RWPE1 (cell line): Measurements from ENCODE around the gene SLC13A3.
"Not testable (repeated sequence)": the region's sequence is repeated elsewhere in the genome, so short reads cannot be mapped to it uniquely, and the experiment has no call there.

Experiments
- CTCF ChIA-PET: fragments of 350-600 bp; sonication (Branson Sonifier 250); formaldehyde crosslinking; extraction: SDS; loops from one replicate; lab custom pipeline; 2021; lab: Yijun Ruan, JAX
- POLR2A ChIA-PET: fragments of 400-600 bp; formaldehyde crosslinking; extraction: SDS; loops from one replicate; lab custom pipeline; 2020; ENCODE audit warnings: antibody characterized with exemption; ENCODE audit not compliant: low non-redundant PET; lab: Yijun Ruan, JAX
- DNase-seq: peaks from one replicate; pipeline ENCODE4 v3.0.0; 2012; ENCODE audit warnings: low spot score
- H3K27ac ChIP-seq: fragments of 450-650 bp; 2 replicates; pipeline ENCODE4 v1.5.1; 2017
- TF ChIP-seq, protein P1 (sequence below): fragments of 450-650 bp; conservative IDR thresholded peaks from 2 replicates; pipeline ENCODE4 v1.5.1; 2017; ENCODE audit warnings: low read depth, mild to moderate bottlenecking

Gene SLC13A3

DNA sequence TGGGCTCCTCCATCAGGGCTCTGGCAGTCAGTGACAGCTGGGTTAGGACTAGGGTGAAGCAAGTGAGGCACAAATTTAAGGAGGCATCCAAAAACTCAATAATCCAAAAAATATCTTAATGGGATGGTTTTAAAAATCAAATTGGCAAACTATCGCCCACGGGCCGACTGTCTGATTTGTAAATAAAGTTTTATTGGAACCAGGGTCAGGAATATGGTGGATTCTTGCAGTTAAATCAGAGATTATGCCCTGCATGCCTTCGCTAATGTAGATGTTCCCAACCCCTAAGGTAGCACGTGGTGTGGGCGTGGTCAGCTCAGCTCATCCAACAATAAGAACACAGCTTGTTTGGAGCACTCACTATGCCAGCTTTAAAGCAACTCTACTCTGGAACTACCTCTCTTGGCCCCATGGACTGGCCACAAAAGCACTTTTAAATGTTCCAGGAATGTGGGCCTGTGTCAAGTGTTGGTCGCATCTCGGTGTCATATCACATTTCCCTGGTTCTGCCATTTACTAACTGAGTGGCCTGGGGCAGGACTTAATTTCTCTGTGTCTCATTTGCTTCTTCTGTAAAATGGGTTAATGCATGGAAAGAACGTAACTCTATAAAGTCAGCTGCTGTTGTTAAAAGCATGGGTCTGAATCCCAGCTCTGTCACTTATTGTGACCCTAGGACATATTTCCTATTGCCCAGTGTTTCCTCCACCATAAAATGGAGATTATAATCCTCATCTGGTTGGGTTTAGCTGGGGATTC is 31.0 kb upstream of the SLC13A3 start:
- TF ChIP-seq, protein P1, sequence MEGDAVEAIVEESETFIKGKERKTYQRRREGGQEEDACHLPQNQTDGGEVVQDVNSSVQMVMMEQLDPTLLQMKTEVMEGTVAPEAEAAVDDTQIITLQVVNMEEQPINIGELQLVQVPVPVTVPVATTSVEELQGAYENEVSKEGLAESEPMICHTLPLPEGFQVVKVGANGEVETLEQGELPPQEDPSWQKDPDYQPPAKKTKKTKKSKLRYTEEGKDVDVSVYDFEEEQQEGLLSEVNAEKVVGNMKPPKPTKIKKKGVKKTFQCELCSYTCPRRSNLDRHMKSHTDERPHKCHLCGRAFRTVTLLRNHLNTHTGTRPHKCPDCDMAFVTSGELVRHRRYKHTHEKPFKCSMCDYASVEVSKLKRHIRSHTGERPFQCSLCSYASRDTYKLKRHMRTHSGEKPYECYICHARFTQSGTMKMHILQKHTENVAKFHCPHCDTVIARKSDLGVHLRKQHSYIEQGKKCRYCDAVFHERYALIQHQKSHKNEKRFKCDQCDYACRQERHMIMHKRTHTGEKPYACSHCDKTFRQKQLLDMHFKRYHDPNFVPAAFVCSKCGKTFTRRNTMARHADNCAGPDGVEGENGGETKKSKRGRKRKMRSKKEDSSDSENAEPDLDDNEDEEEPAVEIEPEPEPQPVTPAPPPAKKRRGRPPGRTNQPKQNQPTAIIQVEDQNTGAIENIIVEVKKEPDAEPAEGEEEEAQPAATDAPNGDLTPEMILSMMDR = no peak
- POLR2A ChIA-PET = no interaction called here
- no peak for DNase-seq
- H3K27ac ChIP-seq = no peak overlapping the region
- CTCF ChIA-PET = interaction anchor here (0.6 to 1.9 kb wide), 10 partner anchors 10 to 529 kb away, joined by 3 to 6 read pairs (median 4); no protein-coding TSS in a partner anchor

DNA sequence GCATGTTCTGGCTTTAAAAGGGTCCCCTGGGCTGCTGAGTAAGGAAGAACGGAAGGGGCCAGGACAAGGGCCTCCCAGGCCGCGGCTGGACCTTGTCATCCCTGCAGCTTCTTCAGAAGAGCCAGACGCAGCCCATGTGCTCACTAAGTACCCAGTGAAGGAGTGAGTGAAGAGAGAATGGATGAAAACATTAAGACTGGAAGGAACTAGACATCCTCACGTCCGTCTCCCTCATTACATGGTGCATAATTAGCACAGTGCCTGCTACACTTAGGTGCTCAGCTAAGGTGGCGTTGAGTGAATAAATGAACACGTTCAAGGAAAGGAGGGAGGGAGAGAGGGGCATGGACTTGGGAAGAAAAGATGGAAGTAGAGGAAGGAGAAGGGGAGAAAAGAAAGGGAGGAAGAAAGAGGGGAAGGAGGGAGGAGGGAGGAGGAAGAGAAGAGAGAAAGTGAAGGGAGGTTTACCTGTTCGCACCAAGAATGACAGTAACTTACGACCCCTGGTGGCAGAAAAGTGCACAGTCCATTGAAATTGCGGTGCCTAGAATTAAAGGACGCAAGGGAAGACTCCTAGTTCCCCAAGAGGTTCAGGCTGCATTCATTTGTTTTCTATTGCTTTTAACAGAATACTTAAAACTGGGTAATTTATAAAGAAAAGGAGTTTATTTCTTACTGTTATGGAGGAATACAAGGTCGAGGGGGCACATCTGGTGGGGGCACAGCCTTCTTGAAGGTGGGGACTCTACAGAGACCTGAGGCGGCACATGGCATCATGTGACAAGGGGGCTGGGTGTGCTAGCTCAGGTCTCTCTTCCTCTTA is 30.0 kb upstream of the SLC13A3 start:
- H3K27ac ChIP-seq = no peak overlapping the region
- TF ChIP-seq, protein P1 = peak; percentile 91
- DNase-seq = peak; percentile 78
- CTCF ChIA-PET = interaction anchor here (0.6 to 2.0 kb wide), 18 partner anchors 9 to 414 kb away, joined by 3 to 13 read pairs (median 4); no protein-coding TSS in a partner anchor
- POLR2A ChIA-PET = no interaction called here

DNA sequence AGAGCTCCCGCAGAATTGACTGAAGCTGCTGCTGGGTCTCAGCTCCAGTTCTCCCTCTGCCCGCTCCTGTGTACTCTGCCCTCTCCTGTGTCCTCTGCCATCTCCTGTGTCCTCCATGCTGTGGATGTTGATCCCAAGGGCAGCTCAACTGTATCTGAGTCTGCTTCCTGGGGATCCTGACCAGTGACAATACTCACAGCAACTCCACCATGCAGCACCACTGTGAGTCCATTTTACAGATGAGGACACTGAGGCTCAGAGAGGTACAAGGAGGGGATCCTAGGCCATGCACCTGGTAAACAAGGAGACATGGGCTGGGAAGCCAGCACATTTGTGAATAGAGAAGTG is 29.4 kb upstream of the SLC13A3 start:
- CTCF ChIA-PET = interaction anchor here (0.6 to 2.0 kb wide), 16 partner anchors 9 to 413 kb away, joined by 3 to 13 read pairs (median 4); no protein-coding TSS in a partner anchor
- DNase-seq = no peak
- POLR2A ChIA-PET = no interaction called here
- no peak overlapping the region for H3K27ac ChIP-seq
- TF ChIP-seq, protein P1 = no peak

DNA sequence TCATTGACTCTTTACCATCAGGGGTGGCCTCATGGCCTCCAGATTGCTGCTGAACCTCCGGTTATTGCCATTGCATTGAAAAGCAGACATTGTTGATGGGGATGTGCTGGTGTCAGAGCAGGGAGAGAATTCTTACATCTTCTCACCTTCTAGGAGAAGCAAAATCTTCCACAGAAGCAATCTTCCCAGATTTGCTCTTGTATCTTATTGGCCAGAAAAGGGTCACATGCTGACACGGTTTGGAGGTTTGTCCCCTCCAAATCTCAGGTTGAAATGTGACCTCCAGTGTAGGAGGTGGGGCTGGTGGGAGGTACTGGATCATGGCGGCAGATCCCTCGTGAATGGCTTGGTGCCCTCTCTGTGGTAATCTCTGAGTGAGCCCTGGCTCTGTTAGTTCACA is 27.3 kb upstream of the SLC13A3 start:
- no peak overlapping the region for H3K27ac ChIP-seq
- no peak for DNase-seq
- ChIA-PET POLR2A (no interaction called here), CTCF (no interaction called here)
- TF ChIP-seq, protein P1 = no peak

DNA sequence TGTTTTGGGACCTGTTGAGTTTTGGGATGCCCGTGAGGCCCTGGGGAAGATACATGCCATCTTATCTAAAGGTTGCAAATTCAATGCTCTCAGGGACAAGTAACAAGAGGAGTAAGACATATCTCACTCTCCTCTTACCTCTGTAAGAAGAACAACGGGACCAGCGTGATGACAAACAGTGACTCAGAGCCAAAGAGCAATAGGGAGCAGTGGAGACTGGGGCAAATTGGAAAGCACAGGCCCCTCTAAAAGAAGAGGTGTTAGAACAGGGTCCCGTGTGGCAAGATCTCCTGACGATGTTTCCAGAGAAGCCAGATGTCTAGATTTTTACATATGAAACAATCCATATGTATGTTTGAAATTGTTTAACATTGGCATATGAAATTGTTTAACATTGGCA is 26.3 kb upstream of the SLC13A3 start:
- no peak overlapping the region for H3K27ac ChIP-seq
- POLR2A ChIA-PET = no interaction called here
- TF ChIP-seq, protein P1 = no peak
- no peak for DNase-seq
- CTCF ChIA-PET = no interaction called here

DNA sequence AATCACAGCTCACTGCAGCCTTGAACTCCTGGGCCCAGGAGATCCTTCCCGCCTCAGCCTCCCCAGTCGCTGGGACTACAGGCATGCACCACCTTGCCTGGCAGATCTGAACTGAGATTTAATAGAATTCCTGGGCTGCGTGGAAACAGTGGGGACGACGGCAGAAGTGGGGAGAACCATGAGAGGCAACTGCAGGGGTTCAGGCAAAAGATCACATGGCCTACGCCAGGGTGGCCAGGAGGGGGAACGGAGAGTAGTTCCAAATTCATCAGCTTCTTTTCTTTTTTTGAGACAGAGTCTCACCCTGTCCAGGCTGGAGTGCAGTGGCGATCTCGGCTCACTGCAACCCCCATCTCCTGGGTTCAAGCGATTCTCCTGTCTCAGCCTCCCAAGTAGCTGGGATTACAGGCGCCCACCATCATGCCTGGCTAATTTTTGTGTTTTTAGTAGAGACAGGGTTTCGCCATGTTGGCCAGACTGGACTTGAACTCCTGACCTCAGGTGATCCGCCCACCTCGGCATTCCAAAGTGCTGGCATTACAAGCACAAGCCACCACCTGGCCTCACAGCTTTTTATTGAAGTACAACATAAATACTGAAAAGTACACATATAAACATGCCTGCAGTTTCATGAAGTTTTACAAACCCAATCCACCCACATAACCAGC is 25.5 kb upstream of the SLC13A3 start:
- H3K27ac ChIP-seq, POLR2A ChIA-PET, DNase-seq: not testable (repeated sequence)
- CTCF ChIA-PET = interaction anchor here (0.6 kb wide), 2 partner anchors 36 to 1770 kb away, joined by 3 read pairs; no protein-coding TSS in a partner anchor
